Glutamatergic neuron (in vitro differentiated cells): ENCODE results near the gene S100A7A. TPM values are rescaled to one million over a fixed set of nuclear protein-coding genes. Genes with fewer than 3 reads are reported as not detected.

ENCODE experiments used
- DNase-seq: peaks from one replicate; pipeline ENCODE4 v3.0.0; 2022
- H3K27ac Mint-ChIP-seq: one replicate; pipeline ENCODE4 v1.8.0; 2020; ENCODE audit warnings: mild to moderate bottlenecking, mixed read lengths, inconsistent platforms; ENCODE audit not compliant: unreplicated experiment
- H3K27me3 Mint-ChIP-seq: one replicate; pipeline ENCODE4 v1.8.0; 2020; ENCODE audit warnings: mild to moderate bottlenecking, moderate library complexity, mixed read lengths, inconsistent platforms; ENCODE audit not compliant: unreplicated experiment
- H3K36me3 Mint-ChIP-seq: one replicate; pipeline ENCODE4 v1.8.0; 2020; ENCODE audit warnings: mild to moderate bottlenecking, mixed read lengths, inconsistent platforms; ENCODE audit not compliant: unreplicated experiment
- H3K4me1 Mint-ChIP-seq: one replicate; pipeline ENCODE4 v1.8.0; 2020; ENCODE audit warnings: mild to moderate bottlenecking, low read depth, mixed read lengths, inconsistent platforms; ENCODE audit not compliant: unreplicated experiment
- H3K4me3 Mint-ChIP-seq: one replicate; pipeline ENCODE4 v1.8.0; 2020; ENCODE audit warnings: mild to moderate bottlenecking, mixed read lengths, inconsistent platforms; ENCODE audit not compliant: unreplicated experiment
- H3K9me3 Mint-ChIP-seq: one replicate; pipeline ENCODE4 v1.8.0; 2020; ENCODE audit warnings: mild to moderate bottlenecking, moderate library complexity, mixed read lengths, inconsistent platforms; ENCODE audit not compliant: unreplicated experiment
- CTCF ChIP-seq: fragments of 200-600 bp; sonication (generic); IDR thresholded peaks from one replicate; pipeline ENCODE4 v1.5.0; 2021; ENCODE audit not compliant: partially characterized antibody, unreplicated experiment
- total RNA-seq: library from RNA; stranded (reverse); fragmentation: NEBNext Ultra II Directional; extraction: Animal tissue kit (Norgen Biotek cat#: 25700); gene quantifications from one replicate; pipeline ENCODE4 v1.2.1, GENCODE V29; 2021; ENCODE audit not compliant: unreplicated experiment

Gene S100A7A
- total RNA-seq, 1 donor from 2014 or later: not detected

DNA sequence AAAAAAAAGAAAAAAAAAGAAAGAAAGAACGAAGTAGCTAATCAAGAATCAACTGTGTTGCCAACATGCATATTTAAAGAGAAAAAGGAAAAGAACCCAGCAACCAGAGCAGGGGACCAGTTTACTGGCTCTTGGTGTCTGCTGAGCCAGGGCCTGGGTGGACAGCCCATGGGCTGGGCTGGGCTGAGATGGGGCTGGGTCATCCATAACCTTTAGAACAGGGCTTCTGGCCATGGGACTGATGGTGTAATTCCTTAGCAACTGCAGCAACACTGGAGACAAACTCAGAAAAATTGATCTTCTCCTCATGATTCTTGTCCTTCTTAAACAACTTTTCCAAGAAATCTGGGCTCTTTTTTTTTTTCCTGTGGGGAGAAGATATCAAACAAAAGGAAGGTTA, 10.5 kb downstream of the S100A7A start:
- Mint-ChIP-seq H3K9me3 (peaks cover 5% of the 10 kb centered on the region), H3K4me3 (no peak overlapping the region), H3K27ac (no peak overlapping the region), H3K36me3 (no peaks in the 10 kb centered on the region), H3K27me3 (peaks cover 7% of the 10 kb centered on the region), H3K4me1 (peaks cover 1% of the 10 kb centered on the region)
- no peak for TF ChIP-seq CTCF
- no peak for DNase-seq

DNA sequence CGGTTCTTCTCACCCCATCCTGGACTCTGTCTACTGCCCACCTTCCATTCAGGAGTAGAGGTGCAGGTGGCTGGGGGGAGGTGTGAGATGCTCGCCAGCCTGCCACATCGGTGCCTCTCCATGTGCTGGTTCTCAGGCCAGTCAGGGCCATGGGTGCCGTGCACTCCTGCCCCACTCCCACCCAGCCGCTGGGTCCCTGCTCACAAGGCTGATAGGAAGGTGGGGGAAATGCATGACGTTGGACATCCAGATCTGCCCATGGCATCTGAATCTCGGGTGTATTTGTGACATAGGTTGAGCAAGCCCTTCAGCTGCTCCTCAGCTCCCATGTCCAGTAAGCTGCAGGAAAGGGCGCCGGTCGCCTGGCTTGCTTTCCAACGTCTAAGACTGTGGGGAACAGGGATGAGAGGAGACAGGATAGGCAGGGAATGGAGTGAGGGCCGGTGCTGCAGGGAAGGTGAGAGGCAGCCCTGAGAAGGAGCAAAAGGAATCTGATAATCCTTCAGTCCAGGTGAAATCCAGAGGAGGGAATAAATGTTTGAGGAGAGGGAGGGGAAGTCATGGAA, 11.8 kb downstream of the S100A7A start:
- H3K4me1 Mint-ChIP-seq: peaks cover 1% of the 10 kb centered on the region
- TF ChIP-seq CTCF: no peak

GRCh38 chr1:153428791-153429190, 12.5 kb downstream of the S100A7A start:
- H3K36me3 Mint-ChIP-seq: no peaks in the 10 kb centered on the region
- no peak overlapping the region for H3K4me3 Mint-ChIP-seq
- H3K27ac Mint-ChIP-seq: no peak overlapping the region
- peaks cover 1% of the 10 kb centered on the region for H3K4me1 Mint-ChIP-seq
- peaks cover 9% of the 10 kb centered on the region for H3K27me3 Mint-ChIP-seq
- H3K9me3 Mint-ChIP-seq: peaks cover 5% of the 10 kb centered on the region
- no peak for TF ChIP-seq CTCF
- no peak for DNase-seq

More for the DNA sequence above, 11.8 kb downstream of the S100A7A start:
- no peak for DNase-seq
- Mint-ChIP-seq H3K27ac (no peak overlapping the region), H3K27me3 (peaks cover 9% of the 10 kb centered on the region), H3K9me3 (peaks cover 5% of the 10 kb centered on the region), H3K4me3 (no peak overlapping the region), H3K36me3 (no peaks in the 10 kb centered on the region)

DNA sequence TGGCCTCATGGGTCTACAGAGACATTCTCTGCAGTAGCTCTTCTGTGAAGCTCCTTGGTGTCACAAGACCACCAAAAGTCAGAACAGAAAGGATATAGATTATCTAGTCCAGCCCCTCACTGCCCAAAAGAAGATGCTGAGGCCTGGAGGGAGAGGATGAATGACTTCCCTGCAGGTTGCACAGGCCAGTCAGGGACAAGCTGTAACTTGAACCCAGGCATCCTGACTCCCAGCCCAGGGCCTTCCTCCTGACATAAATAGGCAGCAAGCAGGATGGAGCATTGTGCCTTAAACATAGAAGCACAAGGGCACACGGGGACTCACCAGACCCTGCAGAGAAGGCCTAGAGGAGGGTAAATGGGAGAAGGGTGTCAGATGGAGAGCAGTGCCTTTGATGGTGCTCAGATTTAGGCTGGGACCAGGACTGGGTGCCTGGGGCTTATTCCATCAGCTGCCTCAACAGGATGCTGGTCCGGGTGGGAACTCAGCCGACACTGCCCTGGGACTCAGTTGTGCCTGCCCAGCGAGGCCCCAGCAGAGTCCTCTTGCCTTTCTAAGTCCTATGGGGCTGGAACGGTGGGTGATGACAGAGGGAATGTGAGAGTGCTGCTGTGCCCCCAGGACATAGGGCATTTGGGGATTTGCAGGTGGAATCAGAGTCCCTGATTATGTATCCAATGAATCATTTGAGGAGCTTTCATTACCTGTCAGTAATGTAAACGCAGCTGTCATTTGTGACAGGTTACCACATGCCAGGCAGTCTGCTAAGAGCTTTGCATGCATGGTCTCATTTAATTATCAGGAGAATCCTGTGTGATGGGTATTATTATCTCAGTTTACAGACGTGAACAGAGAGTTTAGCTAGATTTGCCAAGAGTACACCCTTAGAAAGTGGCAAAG, 13.2 kb downstream of the S100A7A start:
- no peak for DNase-seq
- Mint-ChIP-seq H3K4me1 (peaks cover 1% of the 10 kb centered on the region), H3K9me3 (peaks cover 8% of the 10 kb centered on the region), H3K27me3 (peaks cover 9% of the 10 kb centered on the region), H3K36me3 (no peaks in the 10 kb centered on the region), H3K4me3 (no peak overlapping the region), H3K27ac (no peak overlapping the region)
- TF ChIP-seq CTCF: no peak

GRCh38 chr1:153430166-153430553, 13.8 kb downstream of the S100A7A start:
- peaks cover 8% of the 10 kb centered on the region for H3K9me3 Mint-ChIP-seq
- no peak overlapping the region for H3K4me3 Mint-ChIP-seq
- H3K27me3 Mint-ChIP-seq: peaks cover 7% of the 10 kb centered on the region
- no peaks in the 10 kb centered on the region for H3K36me3 Mint-ChIP-seq
- H3K27ac Mint-ChIP-seq: no peak overlapping the region
- no peak for TF ChIP-seq CTCF
- DNase-seq: no peak
- H3K4me1 Mint-ChIP-seq: peaks cover 1% of the 10 kb centered on the region
